MM.1S (cell line): Measurements from ENCODE around the gene DHCR7.

ENCODE experiments used
- DNase-seq: peaks from one replicate; pipeline ENCODE4 v3.0.0-alpha.2; 2015
- H2AFZ ChIP-seq: fragments of 300-600 bp; sonication (generic); 2 replicates; pipeline ENCODE4 v1.6.0; 2016; ENCODE audit warnings: antibody characterized with exemption, low read length
- H3F3A ChIP-seq: fragments of 300-600 bp; sonication (generic); 2 replicates; pipeline ENCODE4 v1.6.1; 2016; ENCODE audit warnings: mild to moderate bottlenecking, antibody characterized with exemption, low read length, moderate library complexity, mixed read lengths; ENCODE audit not compliant: insufficient read depth
- H3K27ac ChIP-seq: fragments of 300-600 bp; sonication (generic); 2 replicates; pipeline ENCODE4 v1.5.1; 2016; ENCODE audit warnings: mild to moderate bottlenecking, low read length
- H3K27me3 ChIP-seq: fragments of 300-600 bp; sonication (generic); replicated peaks from 2 replicates; pipeline ENCODE4 v1.6.0; 2016; ENCODE audit warnings: low read length; ENCODE audit not compliant: insufficient read depth
- H3K36me3 ChIP-seq: fragments of 300-600 bp; sonication (generic); replicated peaks from 2 replicates; pipeline ENCODE4 v1.6.1; 2016; ENCODE audit warnings: mild to moderate bottlenecking, low read length, mixed read lengths; ENCODE audit not compliant: insufficient read depth
- H3K4me1 ChIP-seq: fragments of 300-600 bp; sonication (generic); 2 replicates; pipeline ENCODE4 v1.6.1; 2016; ENCODE audit warnings: low read length, mixed read lengths
- H3K4me2 ChIP-seq: fragments of 300-600 bp; sonication (generic); 2 replicates; pipeline ENCODE4 v1.6.0; 2016; ENCODE audit warnings: low read depth, low read length
- H3K4me3 ChIP-seq: fragments of 300-600 bp; sonication (generic); 2 replicates; pipeline ENCODE4 v1.5.1; 2016; ENCODE audit warnings: low read length, mixed read lengths
- H3K79me2 ChIP-seq: fragments of 300-600 bp; sonication (generic); 2 replicates; pipeline ENCODE4 v1.6.1; 2016; ENCODE audit warnings: mixed run types, low read length, mixed read lengths
- H3K9ac ChIP-seq: fragments of 300-600 bp; sonication (generic); 2 replicates; pipeline ENCODE4 v1.6.1; 2016; ENCODE audit warnings: low read length, mixed read lengths
- H3K9me2 ChIP-seq: fragments of 300-600 bp; sonication (generic); replicated peaks from 2 replicates; pipeline ENCODE4 v1.6.1; 2016; ENCODE audit warnings: mild to moderate bottlenecking, low read length, mixed read lengths; ENCODE audit not compliant: insufficient read depth
- H3K9me3 ChIP-seq: fragments of 300-600 bp; sonication (generic); replicated peaks from 2 replicates; pipeline ENCODE4 v1.6.1; 2016; ENCODE audit warnings: mild to moderate bottlenecking, low read length, mixed read lengths; ENCODE audit not compliant: insufficient read depth
- H4K20me1 ChIP-seq: fragments of 300-600 bp; sonication (generic); 2 replicates; pipeline ENCODE4 v1.6.1; 2016; ENCODE audit warnings: mild to moderate bottlenecking, low read length, moderate library complexity, mixed read lengths; ENCODE audit not compliant: insufficient read depth
- CTCF ChIP-seq: fragments of 300-600 bp; sonication (generic); IDR thresholded peaks from 2 replicates; pipeline ENCODE4 v1.5.1; 2016; ENCODE audit warnings: antibody characterized with exemption, low read length, mixed read lengths
- EZH2 ChIP-seq: fragments of 300-600 bp; sonication (generic); optimal IDR thresholded peaks from 2 replicates; pipeline ENCODE3; 2017; ENCODE audit warnings: low read depth, mild to moderate bottlenecking, antibody characterized with exemption, low read length, mixed read lengths
- EZH2phosphoT487 ChIP-seq: fragments of 300-600 bp; sonication (generic); IDR thresholded peaks from 2 replicates; pipeline ENCODE4 v1.6.1; 2018; ENCODE audit warnings: antibody characterized with exemption, low read length

Gene DHCR7

GRCh38 chr11:71444811-71445210, 3.4 kb downstream of the DHCR7 start:
- Histone ChIP-seq H2AFZ (no peak overlapping the region), H3K79me2 (peaks cover 14% of the 10 kb centered on the region), H3K4me3 (no peak overlapping the region), H3K36me3 (no peaks in the 10 kb centered on the region), H3K4me2 (no peak overlapping the region), H3K27me3 (no peaks in the 10 kb centered on the region), H3K27ac (no peak overlapping the region), H3K9ac (no peak overlapping the region), H3K9me2 (no peaks in the 10 kb centered on the region), H3K9me3 (no peaks in the 10 kb centered on the region), H3F3A (peaks cover 3% of the 10 kb centered on the region; the same call in 1 of the 2 replicates), H3K4me1 (0 out of 2 replicates have a peak, but pooled peaks cover 3% of the 10 kb centered on the region), H4K20me1 (no peaks in the 10 kb centered on the region)
- DNase-seq = no peak
- TF ChIP-seq CTCF = no peak
- no peak for TF ChIP-seq EZH2phosphoT487
- TF ChIP-seq EZH2 = no peak

- no peaks in the 10 kb centered on the region for H3K36me3 ChIP-seq
- H3K27ac ChIP-seq = no peak overlapping the region
Observed at GRCh38 chr11:71443736-71444445, 4.3 kb downstream of the DHCR7 start.

GRCh38 chr11:71442880-71443279, 5.3 kb downstream of the DHCR7 start:
- no peak overlapping the region for H3K27ac ChIP-seq
- H3K27me3 ChIP-seq = no peaks in the 10 kb centered on the region
- peaks cover 3% of the 10 kb centered on the region; the same call in 1 of the 2 replicates for H3F3A ChIP-seq
- no peaks in the 10 kb centered on the region for H3K9me3 ChIP-seq
- 0 out of 2 replicates have a peak, but pooled peaks cover 3% of the 10 kb centered on the region for H3K79me2 ChIP-seq
- H3K9ac ChIP-seq = no peak overlapping the region
- no peak for DNase-seq
- no peaks in the 10 kb centered on the region for H3K36me3 ChIP-seq
- no peak overlapping the region for H3K4me2 ChIP-seq
- no peak overlapping the region for H3K4me3 ChIP-seq
- no peaks in the 10 kb centered on the region for H3K9me2 ChIP-seq
- no peaks in the 10 kb centered on the region for H4K20me1 ChIP-seq
- TF ChIP-seq EZH2phosphoT487 (no peak), CTCF (no peak), EZH2 (no peak)
- H3K4me1 ChIP-seq = 0 out of 2 replicates have a peak, but pooled peaks cover 3% of the 10 kb centered on the region
- H2AFZ ChIP-seq = no peak overlapping the region

More at GRCh38 chr11:71443736-71444445, 4.3 kb downstream of the DHCR7 start:
- H3K4me1 ChIP-seq = 0 out of 2 replicates have a peak, but pooled peaks cover 3% of the 10 kb centered on the region
- H3K9me2 ChIP-seq = no peaks in the 10 kb centered on the region
- no peak overlapping the region for H3K9ac ChIP-seq
- no peak overlapping the region for H2AFZ ChIP-seq
- no peak for DNase-seq
- no peak overlapping the region for H3K4me3 ChIP-seq
- H3K79me2 ChIP-seq = peaks cover 8% of the 10 kb centered on the region
- H3K4me2 ChIP-seq = no peak overlapping the region
- no peaks in the 10 kb centered on the region for H3K9me3 ChIP-seq
- H4K20me1 ChIP-seq = no peaks in the 10 kb centered on the region
- TF ChIP-seq EZH2phosphoT487 (no peak), EZH2 (no peak), CTCF (no peak)
- peaks cover 3% of the 10 kb centered on the region; the same call in 1 of the 2 replicates for H3F3A ChIP-seq
- no peaks in the 10 kb centered on the region for H3K27me3 ChIP-seq
